ENCODE results near the gene HMX2.

Gene HMX2

GRCh38 chr10:123147635-123148413 is at the start of gene HMX2:
TSS of gene HMX2 (plus strand) at chr10:123148136. CDS start at chr10:123148379, 243 bp downstream.
- peak; percentile 75 for DNase-seq

DNA sequence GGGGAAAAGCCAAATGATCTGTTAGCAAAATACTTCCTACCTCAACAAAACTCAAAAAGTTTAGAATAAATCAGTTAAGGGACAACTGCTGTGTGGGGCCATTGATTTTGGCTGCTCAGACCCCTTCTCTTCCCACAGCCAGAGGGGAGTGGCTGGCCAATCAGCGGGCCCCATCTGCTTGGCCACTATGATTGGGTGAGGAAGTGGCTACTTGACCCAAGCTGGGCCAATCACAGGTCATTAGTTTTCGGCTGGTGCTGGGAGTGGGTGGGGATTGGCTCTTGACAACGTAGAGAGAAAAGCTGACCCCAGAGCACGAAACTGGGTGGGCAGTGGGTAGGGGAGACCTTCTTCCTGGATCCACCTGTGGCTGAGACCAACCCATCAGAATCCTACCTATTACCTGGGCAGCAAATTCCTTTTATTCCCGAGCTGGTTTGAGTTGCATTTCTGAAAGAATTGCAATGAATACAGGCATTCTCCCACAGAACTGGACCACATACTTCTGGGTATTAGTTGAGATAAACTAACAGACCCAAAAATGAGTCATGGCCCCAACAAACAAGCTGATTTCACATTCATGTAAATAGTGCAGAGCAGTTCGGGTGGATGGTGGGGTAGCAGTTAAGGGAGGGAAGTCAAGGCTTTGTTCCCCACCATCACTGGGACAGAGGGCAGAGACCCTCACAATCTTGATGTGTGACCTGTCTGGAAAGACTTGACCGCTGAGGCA is 47.7 kb upstream of the HMX2 start:
- no peak for DNase-seq

GRCh38 chr10:123101872-123102271 is 46.1 kb upstream of the HMX2 start:
- DNase-seq = no peak

GRCh38 chr10:123102673-123103072 is 45.3 kb upstream of the HMX2 start:
- no peak for DNase-seq

- DNase-seq = no peak
Observed at GRCh38 chr10:123103944-123104343, 44.0 kb upstream of the HMX2 start.

DNA sequence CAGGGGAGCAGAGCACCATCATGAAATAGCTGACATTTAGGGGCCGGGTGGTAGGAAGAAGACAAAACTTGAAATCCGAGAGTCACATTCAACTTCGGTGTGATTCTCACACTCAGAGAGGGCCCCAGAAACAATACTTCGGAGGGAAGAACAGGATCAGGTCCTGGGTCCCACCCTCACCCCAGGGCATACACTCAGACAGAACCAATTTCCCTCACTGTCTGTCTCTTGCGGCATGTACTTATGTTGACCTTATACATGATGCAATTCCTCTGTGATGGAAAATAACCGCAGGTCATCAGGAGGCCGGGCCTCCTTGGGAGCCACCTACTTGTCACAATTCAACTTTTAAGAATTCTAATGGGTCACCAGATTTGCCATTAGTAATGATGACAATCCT is 38.5 kb upstream of the HMX2 start:
- no peak for DNase-seq

DNA sequence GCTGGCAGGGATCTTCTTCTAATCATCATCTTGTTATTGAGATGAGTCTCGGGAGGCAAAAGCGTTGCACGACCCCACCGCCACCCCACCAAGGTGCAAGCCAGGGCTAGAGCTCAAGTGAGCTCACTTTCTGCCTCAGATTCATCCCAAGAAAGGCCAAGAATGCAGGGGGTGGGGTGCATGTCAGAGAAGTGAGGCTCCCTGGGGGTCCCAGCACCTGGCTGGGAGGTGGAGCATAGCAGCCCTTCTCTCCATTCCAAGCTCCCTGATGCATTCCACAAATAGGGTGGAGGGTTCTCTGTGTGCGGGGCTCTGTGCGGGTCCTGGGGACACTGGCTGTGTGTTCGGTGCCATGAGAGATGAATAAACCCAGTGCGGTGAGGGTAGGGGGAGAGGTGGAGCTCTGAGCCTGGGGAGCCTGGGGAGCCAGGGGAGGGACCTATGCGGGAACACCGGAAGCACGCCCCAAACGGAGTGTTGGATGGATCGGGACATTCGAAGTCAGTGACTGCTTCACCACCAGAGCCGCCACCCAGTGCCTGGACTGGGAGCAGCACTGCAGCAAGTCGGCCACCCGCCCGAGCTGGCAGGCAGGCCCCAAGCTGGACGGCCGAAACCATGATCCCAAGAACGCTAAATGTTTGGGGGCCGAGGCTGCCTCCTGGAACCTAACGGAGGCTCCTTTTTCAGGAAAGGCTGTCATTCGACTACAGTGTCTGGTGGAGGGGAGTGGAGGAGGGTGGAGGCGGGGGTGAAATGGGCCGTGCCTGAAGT is 30.1 kb upstream of the HMX2 start:
- no peak for DNase-seq

GRCh38 chr10:123119081-123119480 is 28.9 kb upstream of the HMX2 start:
- no peak for DNase-seq

- DNase-seq = no peak
Observed at GRCh38 chr10:123126246-123126645, 21.7 kb upstream of the HMX2 start.

GRCh38 chr10:123129618-123130271 is 18.2 kb upstream of the HMX2 start:
- no peak for DNase-seq

DNA sequence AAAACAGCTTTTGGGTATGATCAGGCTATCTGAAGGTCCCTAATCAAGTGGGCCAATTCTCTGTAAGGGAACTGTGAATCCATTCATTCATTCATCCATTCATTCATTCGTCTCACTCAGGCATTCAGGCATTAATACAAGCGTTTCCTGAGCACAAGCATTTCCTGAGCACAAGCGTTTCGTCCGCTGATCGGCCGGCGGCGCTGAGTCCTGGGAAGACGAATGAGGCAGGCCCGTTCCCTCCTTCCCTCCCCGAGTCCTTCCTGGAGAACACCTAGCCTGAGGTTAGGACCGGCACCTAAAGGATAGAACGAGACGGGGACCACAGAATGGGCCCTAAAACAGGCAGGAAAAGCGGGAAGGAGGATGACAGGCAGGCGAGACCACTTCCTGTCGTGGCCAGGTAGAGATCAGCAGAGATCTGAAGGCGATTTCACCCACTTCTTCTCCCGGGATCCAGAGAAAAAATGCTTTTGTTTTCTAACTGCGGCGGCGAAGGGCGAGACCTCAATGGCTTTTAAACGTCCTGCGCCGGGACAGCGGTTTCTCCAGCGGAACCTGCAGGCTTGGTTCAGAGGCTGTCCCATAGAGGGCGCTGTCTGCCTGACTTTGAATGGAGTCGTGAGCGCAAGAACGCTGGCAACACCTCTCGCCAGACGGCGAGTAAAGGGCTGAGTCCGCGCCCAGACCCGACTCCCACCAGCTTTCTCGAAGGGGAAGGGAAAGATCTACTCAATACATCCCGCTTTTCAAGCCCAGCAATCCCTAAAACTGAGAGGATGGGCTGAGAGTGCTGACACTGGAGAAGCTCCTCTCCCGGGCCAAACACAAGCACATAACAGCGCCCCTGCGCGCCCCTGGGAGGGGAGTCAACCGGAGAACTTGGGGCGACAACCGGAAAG is 15.1 kb upstream of the HMX2 start:
- DNase-seq = peak; percentile 94

DNA sequence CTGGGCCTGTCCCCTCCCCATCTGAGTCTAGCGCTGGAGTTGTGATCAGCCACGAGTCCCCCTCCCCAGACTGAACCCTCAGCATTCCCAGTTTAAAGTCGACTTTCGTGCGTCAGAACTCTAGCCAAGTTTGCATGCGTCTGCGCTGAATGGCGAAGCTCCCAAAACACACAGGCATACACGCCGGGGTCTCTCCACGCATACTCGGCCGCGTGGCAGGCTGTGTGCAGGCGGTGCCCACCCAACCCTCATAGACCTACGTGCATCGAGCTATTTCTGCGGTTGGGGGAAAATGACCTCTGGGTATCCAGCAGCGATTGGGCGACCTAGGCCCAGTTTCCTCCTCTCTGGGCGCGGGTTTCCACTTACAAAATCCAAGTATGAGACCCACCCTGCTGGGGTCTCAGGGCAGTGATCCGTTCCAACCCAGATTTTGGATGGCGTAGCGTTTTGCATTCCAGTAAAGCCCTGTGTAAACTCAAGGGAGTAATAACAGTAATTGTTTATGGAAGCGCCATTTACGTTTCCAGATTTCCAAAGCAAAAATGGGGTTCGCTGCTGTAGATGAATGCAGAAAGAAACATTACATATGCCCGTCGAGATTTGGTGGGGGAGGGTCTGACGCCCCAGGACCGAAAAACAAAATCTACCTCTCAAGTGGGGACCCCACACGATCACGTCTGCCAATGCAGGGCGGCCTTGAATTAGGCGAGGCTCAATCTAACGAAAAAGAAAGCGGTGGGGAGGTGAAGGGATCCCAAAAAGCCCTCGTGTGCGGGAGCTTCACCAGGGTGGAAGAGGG is 14.2 kb upstream of the HMX2 start:
- peak; percentile 58 for DNase-seq

GRCh38 chr10:123134343-123134914 is 13.5 kb upstream of the HMX2 start:
- DNase-seq = peak; percentile 60

DNA sequence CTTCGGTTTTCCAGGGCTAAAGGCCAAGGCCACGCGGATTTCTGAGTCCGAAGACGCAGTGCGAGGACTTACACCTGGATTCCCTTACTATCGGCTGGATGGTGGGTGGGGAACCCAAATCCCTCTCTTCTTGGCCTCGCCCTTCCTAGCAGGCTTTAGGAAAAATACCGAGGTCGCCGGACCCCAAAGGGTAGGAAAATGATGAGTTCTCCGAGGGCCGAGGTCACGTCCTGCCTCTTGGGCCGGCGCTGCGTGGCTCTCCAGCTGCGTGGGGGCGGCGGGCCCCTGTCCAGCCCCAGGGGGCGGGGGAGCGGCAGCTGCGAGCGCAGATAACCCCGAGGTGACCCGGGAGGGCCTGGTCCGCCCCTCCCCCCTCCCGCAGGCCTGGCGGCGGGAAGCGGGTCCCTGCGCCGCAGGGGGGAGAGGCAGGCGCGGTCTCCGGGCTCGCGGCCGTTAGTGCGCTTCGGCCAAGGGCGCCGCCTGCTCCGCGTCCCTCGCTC is 13.0 kb upstream of the HMX2 start:
- DNase-seq = peak; percentile 64

GRCh38 chr10:123135415-123136141 is 12.4 kb upstream of the HMX2 start, which contains the start of gene HMX3:
TSS of gene HMX3 (plus strand) at chr10:123135970. CDS start at chr10:123136051, 81 bp downstream.
- peak; percentile 78 for DNase-seq

- DNase-seq = peak; percentile 60
Observed at GRCh38 chr10:123136221-123136805, 11.6 kb upstream of the HMX2 start.

DNA sequence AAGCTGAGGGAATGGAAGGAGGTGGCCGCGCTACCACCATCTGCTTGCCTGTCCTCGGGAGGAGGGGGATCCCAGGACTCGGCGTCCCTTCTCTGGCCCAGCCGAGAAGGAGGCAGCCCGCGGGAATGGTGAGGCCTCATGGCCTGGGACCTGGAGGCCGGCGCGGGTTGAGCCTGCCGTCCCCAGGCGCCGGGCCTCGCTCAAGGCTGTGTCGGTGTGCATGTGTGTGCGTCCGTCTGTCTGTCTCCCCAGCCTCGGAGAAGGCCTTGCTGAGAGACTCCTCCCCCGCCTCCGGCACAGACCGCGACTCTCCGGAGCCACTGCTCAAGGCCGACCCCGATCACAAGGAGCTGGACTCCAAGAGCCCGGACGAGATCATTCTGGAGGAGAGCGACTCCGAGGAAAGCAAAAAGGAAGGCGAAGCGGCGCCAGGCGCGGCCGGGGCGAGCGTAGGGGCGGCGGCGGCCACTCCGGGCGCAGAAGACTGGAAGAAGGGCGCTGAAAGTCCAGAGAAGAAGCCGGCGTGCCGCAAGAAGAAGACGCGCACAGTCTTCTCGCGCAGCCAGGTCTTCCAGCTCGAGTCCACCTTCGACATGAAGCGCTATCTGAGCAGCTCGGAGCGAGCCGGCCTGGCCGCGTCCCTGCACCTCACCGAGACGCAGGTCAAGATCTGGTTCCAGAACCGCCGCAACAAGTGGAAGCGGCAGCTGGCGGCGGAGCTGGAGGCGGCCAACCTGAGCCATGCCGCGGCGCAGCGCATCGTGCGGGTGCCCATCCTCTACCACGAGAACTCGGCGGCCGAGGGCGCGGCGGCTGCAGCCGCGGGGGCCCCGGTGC is 10.9 kb upstream of the HMX2 start:
- peak; percentile 79 for DNase-seq

DNA sequence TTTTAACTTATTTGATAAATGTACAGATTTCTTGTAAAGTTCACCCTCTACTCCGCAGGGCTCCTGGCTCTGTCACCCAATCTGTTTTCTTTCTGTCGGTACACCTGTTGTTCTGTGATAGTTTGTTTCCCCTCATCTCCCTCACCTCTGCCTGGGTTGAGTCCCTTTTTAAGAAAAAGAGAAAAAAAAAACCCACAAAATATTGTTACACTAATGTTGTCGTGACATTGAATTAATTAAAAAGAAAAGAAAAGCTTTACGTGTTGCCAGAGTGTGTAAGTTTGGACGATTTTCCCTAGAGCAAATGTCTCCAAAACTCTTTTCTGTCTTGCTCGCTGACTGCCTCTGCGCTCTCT is 8.8 kb upstream of the HMX2 start:
- no peak for DNase-seq
